Effector memory CD4-positive, alpha-beta T cell (primary cell): ENCODE data around the gene DOCK2.
"Not testable (repeated sequence)": the region's sequence is repeated elsewhere in the genome, so short reads cannot be mapped to it uniquely, and the experiment has no call there.

ENCODE experiments used
- DNase-seq, 3 donors: peaks; one replicate each; pipeline ENCODE4 v3.0.0-alpha.2; 2020
- H3K27ac ChIP-seq: 2 replicates; pipeline ENCODE4 v1.7.0; 2013; ENCODE audit warnings: mild to moderate bottlenecking, low read length, moderate library complexity; ENCODE audit not compliant: insufficient read depth, poor library complexity, severe bottlenecking
- H3K27me3 ChIP-seq: replicated peaks from 2 replicates; pipeline ENCODE4 v1.7.0; 2013; ENCODE audit warnings: mild to moderate bottlenecking, low read length; ENCODE audit not compliant: insufficient read depth, control insufficient read depth, poor library complexity, severe bottlenecking
- H3K36me3 ChIP-seq: 2 replicates; pipeline ENCODE4 v1.7.0; 2013; ENCODE audit warnings: mild to moderate bottlenecking, low read length, moderate library complexity; ENCODE audit not compliant: control insufficient read depth, insufficient read depth
- H3K4me1 ChIP-seq: 2 replicates; pipeline ENCODE4 v1.7.0; 2013; ENCODE audit warnings: low read length, mild to moderate bottlenecking; ENCODE audit not compliant: control insufficient read depth, insufficient read depth, poor library complexity, severe bottlenecking
- H3K4me3 ChIP-seq: 2 replicates; pipeline ENCODE4 v1.7.0; 2013; ENCODE audit warnings: low read length, low read depth, mild to moderate bottlenecking; ENCODE audit not compliant: insufficient read depth, poor library complexity, severe bottlenecking
- H3K9me3 ChIP-seq: 2 replicates; pipeline ENCODE4 v1.7.0; 2013; ENCODE audit warnings: mild to moderate bottlenecking, low read length, moderate library complexity; ENCODE audit not compliant: control insufficient read depth

Gene DOCK2

DNA sequence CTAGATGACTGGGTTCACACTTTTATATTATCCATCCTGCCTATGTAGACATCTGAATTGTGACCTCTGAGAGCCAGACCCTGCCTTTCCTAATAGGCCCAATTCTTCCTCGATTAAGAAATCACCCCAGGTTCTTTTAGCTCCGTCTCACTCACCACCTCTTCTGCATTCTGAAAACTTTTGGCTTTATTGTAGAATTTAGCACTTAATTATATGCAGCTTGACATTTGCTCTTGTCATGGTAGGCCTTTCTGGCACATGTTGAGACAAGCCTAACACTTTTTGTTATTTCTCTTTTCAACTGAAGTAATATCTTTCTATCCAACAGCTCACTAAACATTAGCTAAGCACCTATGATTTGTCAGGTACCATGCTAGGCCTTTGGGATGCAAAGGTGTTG is 180.0 kb downstream of the DOCK2 start:
- no peak overlapping the region for H3K27ac ChIP-seq
- H3K36me3 ChIP-seq: peaks cover 29% of the 10 kb centered on the region
- no peaks in the 10 kb centered on the region for H3K9me3 ChIP-seq
- H3K27me3 ChIP-seq: no peaks in the 10 kb centered on the region
- H3K4me3 ChIP-seq: no peak overlapping the region
- no peak for DNase-seq
- no peaks in the 10 kb centered on the region for H3K4me1 ChIP-seq

DNA sequence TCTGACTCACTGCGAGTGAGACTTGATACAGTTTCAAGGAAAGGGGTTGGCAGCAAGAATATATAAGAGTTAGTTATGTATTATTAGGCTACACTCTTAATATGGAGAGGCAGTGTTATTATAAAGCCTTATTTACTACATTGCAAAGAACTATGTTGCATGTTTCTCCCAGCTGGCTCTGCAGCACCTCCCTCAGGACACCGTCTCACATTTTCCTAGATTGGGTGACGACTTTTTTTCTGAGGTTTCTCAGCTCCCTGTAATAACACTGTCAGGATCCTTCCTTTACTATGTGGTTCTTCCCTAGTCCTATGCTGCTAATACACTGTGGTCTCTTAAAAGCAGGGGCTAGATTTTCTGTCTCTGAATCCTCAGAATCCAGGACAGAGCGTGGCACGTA is 189.5 kb downstream of the DOCK2 start:
- no peak for DNase-seq
- no peaks in the 10 kb centered on the region for H3K27me3 ChIP-seq
- H3K9me3 ChIP-seq: no peaks in the 10 kb centered on the region

DNA sequence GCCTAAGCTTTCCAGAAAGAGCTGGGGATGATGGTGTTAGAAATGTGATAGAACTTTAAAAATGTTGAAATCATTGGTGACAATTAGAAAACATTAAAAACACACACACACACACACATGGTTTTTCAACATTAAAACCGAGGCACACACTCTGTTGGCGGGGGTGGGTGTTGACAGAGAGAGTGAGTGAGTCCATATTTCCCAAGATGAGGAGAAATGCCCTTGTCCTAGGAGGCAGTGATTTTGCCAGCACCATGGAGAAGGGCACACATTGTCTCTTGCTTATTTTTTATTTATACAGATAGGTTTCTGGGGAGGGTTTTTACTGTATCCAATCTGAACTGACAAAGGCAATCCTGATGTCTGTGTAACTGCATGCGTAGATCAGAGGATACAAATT is 190.7 kb downstream of the DOCK2 start:
- no peak overlapping the region for H3K4me3 ChIP-seq
- no peak overlapping the region for H3K27ac ChIP-seq
- DNase-seq: no peak
- H3K9me3 ChIP-seq: no peaks in the 10 kb centered on the region
- H3K4me1 ChIP-seq: no peaks in the 10 kb centered on the region
- no peaks in the 10 kb centered on the region for H3K27me3 ChIP-seq
- peaks cover 5% of the 10 kb centered on the region for H3K36me3 ChIP-seq

More for the DNA sequence above, 189.5 kb downstream of the DOCK2 start:
- peaks cover 5% of the 10 kb centered on the region for H3K36me3 ChIP-seq
- no peak overlapping the region for H3K4me3 ChIP-seq
- no peaks in the 10 kb centered on the region for H3K4me1 ChIP-seq
- no peak overlapping the region for H3K27ac ChIP-seq

DNA sequence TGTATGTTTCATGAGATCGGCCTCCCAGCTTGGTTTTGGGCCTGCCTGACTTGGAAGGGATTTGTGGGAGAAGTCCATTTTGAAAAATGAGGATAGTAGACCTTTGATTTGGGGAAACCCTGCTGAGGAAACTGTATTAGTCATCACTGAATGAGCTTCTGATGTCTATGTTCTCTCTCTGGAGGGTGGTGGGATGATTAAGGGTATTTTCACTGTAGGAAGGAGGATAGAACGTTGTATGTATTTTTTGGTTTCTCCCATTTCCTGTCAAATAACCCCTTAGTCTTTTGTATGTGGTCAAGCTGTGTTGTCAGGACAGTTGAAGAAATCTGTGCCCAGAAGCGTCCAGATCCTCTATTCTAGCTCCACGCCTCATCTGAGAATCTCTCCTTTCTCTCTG is 191.3 kb downstream of the DOCK2 start:
- H3K36me3 ChIP-seq: peaks cover 5% of the 10 kb centered on the region
- H3K27me3 ChIP-seq: no peaks in the 10 kb centered on the region
- H3K4me1 ChIP-seq: no peaks in the 10 kb centered on the region
- H3K9me3 ChIP-seq: no peaks in the 10 kb centered on the region
- H3K4me3 ChIP-seq: no peak overlapping the region
- no peak for DNase-seq
- H3K27ac ChIP-seq: no peak overlapping the region

DNA sequence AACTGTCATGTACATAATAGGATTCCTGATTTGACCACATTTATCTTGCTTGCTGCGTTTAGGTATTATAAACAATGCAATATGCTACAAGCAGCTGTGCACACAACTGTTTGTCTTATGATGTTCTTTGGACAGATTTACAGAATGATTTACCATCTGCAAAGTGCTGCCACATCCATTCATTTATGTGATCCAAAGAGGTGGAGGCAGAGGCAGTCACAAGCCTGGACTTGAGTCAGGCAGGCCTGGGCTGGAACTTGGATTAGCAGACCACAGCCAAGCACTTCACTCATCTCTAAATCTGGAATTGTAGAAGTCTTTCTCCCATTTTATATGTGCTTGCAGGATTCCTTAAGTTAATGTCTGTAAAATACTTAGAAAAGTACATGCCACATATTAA is 194.3 kb downstream of the DOCK2 start:
- H3K4me3 ChIP-seq: no peak overlapping the region
- H3K27me3 ChIP-seq: no peaks in the 10 kb centered on the region
- H3K9me3 ChIP-seq: no peaks in the 10 kb centered on the region
- H3K36me3 ChIP-seq: peaks cover 5% of the 10 kb centered on the region
- H3K4me1 ChIP-seq: no peaks in the 10 kb centered on the region
- DNase-seq: no peak
- H3K27ac ChIP-seq: no peak overlapping the region

DNA sequence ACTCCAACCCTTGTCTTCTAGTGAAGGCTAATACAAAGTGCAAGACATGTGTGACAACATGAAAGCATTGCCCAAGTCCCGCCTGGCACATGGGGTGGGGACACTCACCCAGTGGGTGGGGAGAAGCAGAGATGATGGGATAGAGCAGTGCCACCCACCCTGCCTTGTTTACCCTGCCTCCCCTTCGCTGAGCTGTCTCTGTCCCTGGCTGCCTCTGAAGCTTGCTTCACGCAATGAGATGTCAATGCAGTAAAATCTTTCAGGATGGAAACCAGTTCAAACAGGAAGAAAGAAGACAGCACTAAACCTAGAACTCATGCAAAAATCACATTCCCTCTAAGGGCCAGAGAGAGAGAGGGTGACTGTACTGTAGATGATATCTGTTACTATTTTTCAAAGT is 195.2 kb downstream of the DOCK2 start:
- H3K27ac ChIP-seq: no peak overlapping the region
- no peaks in the 10 kb centered on the region for H3K9me3 ChIP-seq
- DNase-seq: no peak
- no peaks in the 10 kb centered on the region for H3K4me1 ChIP-seq
- H3K27me3 ChIP-seq: no peaks in the 10 kb centered on the region
- H3K4me3 ChIP-seq: no peak overlapping the region
- H3K36me3 ChIP-seq: peaks cover 5% of the 10 kb centered on the region

DNA sequence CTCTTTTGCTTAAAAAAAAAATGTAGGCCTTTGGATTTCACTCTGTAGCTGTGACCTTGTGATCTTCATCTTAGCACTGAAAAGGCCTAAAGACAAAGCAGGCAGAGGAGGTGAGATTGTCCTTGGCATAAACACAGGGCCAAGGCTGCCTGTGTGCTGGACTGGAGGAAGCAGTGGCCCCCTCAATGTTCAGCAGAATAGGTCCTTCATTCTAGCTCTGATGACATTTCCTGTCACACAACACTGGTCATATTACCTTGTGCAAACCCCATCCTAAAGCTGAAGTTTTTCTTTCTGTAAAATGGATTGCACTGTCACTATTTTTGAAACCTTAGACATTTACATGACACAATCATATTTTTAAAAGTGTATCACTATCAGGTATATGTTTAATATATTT is 195.8 kb downstream of the DOCK2 start:
- no peak overlapping the region for H3K27ac ChIP-seq
- no peaks in the 10 kb centered on the region for H3K4me1 ChIP-seq
- no peaks in the 10 kb centered on the region for H3K27me3 ChIP-seq
- no peaks in the 10 kb centered on the region for H3K9me3 ChIP-seq
- DNase-seq: no peak
- no peak overlapping the region for H3K4me3 ChIP-seq
- H3K36me3 ChIP-seq: peaks cover 5% of the 10 kb centered on the region

DNA sequence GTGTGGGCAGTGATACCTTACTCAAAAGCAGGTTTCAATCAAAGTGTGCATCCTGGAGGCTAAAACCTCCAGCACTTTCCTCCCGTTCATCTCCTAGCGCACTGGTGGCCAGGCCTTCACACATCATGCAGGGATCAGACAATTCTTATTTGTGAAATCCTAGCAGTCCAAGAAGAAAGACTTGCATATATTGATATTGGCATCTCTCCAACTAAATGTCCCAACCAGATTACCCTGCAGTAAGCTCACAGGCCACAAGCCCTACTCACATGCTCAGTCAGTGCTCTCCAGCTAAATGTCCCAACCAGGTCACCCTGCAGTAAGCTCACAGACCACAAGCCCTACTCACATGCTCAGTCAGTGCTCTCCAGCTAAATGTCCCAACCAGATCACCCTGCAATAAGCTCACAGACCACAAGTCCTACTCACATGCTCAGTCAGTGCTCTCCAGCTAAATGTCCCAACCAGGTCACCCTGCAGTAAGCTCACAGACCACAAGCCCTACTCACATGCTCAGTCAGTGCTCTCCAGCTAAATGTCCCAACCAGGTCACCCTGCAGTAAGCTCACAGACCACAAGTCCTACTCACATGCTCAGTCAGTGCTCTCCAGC is 196.7 kb downstream of the DOCK2 start:
- not testable (repeated sequence) for DNase-seq, H3K4me1 ChIP-seq, H3K4me3 ChIP-seq, H3K27ac ChIP-seq, H3K36me3 ChIP-seq, H3K9me3 ChIP-seq, H3K27me3 ChIP-seq

DNA sequence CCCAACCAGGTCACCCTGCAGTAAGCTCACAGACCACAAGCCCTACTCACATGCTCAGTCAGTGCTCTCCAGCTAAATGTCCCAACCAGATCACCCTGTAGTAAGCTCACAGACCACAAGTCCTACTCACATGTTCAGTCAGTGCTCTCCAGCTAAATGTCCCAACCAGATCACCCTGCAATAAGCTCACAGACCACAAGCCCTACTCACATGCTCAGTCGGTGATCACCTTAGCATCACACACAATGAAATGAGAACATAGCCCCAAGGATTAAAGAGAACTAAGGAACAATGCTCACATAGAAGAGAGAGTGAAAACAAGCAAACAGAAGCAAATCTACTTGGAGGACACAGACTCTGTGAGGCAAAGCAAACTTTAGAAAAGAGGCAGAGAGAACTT is 197.5 kb downstream of the DOCK2 start:
- H3K36me3 ChIP-seq: peaks cover 17% of the 10 kb centered on the region
- not testable (repeated sequence) for H3K27ac ChIP-seq, H3K9me3 ChIP-seq, H3K4me1 ChIP-seq, H3K4me3 ChIP-seq, H3K27me3 ChIP-seq, DNase-seq

DNA sequence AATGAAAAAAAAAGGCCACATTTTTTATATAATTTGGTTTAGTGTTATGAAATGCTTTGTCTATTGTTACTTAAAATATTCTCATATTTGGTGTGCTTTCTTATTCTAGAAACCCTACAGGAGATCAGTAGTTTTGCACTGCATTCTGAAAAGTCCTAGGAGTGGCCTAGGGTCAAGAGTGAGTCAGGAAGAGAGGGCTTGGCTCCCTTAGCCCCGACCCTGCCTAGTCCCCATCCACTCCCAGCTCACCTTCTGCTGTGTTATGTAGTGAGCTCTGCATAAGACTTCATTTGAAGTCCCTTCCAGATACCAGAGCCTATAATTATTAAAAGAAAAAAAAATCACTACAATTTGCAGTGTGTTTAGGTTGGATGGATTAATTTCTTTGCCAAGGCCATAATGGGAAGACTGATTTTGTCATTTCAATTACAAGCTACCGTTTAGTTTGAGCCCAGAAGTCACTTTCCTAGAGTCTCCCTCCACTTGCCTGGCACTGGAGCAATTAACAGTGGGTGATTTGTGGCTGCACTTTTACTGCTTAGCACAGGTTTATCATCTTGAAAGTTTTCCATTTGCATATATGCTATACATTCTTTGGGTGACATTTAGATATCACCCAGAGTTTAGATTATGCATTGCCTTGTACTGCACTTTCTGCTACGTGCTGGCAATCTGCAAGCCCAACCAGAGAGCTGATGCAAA is 199.9 kb downstream of the DOCK2 start:
- no peak overlapping the region for H3K27ac ChIP-seq
- H3K9me3 ChIP-seq: no peaks in the 10 kb centered on the region
- no peaks in the 10 kb centered on the region for H3K27me3 ChIP-seq
- no peaks in the 10 kb centered on the region for H3K4me1 ChIP-seq
- H3K36me3 ChIP-seq: peaks cover 27% of the 10 kb centered on the region
- no peak for DNase-seq
- H3K4me3 ChIP-seq: no peak overlapping the region
